ENCODE data around the gene CDO1. TPM values are rescaled to one million over a fixed set of nuclear protein-coding genes. Genes with fewer than 3 reads are reported as not detected.

CDO1 gene
- total RNA-seq, result 1 to 10 TPM; 1.1 to 1.4 TPM
- polyA plus RNA-seq, result not detected

DNA sequence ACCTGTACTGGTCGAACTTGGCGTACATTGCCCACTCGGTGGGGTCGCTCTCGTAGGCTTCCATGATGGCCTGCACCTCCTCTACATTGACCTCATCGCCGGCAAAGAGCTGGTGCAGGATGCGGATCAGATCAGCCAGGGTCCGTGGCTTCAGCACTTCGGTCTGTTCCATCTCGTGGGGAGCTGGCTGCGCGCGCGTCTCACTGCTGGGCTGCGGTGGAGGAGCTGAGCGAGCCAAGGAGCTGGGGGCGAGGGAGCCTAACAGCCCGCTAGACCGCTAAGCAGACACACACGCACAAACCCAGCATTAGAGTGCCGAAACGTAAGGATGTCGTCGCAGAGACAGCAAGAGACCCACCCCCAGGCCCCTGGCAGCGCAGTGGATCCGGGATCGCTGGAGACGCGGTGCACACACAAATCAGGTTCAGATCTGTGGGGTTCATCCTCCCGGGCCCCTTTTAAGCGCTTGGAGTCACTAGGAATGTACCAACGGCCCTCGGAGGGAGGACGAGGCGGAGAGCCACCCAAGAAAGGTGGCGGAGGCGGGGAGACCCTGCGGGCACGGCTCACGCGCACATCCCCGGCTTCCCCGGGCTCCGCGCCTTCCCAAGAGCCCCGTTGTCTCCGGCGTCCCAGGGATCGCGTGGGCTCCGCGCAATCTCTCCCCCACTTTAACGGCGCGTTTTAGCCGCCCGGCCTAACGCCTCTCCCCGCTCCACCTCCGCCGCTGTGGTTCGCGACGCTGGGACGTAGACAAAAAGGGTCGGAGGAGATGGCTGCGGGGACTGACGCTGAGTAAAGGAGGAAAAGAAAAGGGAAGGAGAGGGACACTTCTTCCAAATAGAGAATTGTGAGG, at the start of gene CDO1:
Gene CDO1, minus strand, starts transcription at position 434 of the 856 bp plus-strand sequence. Its CDS starts 262 bp downstream, at position 172.
- Mint-ChIP-seq H3K4me1 (peaks cover 5 to 22% (median 9%) of the 10 kb centered on the region in 4 donors), H3K9me3 (peaks cover 0 to 2% (median under 1%) of the 10 kb centered on the region in 8 donors), H3K27ac (no peak within 1 kb of the TSS), H3K36me3 (no peaks in the 10 kb centered on the region), H3K4me3 (peak within 1 kb of the TSS; percentile 59 to 79 (median 74)), H3K27me3 (peaks cover 61 to 64% of the 10 kb centered on the region in 2 donors)
- H3K9me3 ChIP-seq (ENCODE audit: control insufficient read depth in 1 of 2, low read length in 2 of 2), result no peaks in the 10 kb centered on the region
- intact Hi-C loops (cut with micrococcal nuclease), result no loop called here
- no peak within 1 kb of the TSS for H3K27ac ChIP-seq (ENCODE audit: low read depth, low read length)
- DNase-seq, result peak in 2 of 5 donors; percentile 5 to 14
- peaks cover 16% of the 10 kb centered on the region for H3K4me1 ChIP-seq (ENCODE audit: insufficient read depth, low read length)
- peak within 1 kb of the TSS in 1 of 2 donors; percentile 30 for H3K4me3 ChIP-seq (ENCODE audit: low read length in 2 of 2)
- peaks cover 32% of the 10 kb centered on the region for H3K27me3 ChIP-seq (ENCODE audit: insufficient read depth, low read length)
- ChIA-PET POLR2A (ENCODE audit: partially characterized antibody) (no interaction called here), CTCF (ENCODE audit: partially characterized antibody) (no interaction called here)
- H3K36me3 ChIP-seq (ENCODE audit: insufficient read depth, low read length), result no peaks in the 10 kb centered on the region

DNA sequence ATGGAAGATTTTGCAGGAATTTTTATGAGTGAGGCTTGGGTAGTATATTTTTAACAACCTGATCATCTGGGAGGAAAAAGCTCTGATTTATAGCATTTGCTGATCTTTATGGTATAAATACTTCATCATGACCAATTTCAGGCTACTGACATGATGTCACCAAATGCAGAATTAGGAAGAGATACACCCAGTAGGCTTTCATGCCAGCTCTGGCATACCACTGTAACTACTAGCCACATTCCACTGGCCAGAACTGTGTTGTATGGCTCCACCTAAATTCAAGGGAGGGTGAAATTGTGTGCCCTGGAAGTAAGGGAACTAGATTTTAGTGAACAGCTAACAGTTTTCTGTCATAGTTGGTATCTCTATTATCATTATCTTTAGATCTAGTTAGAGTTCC, 42.9 kb upstream of the CDO1 start:
- H3K36me3 ChIP-seq (ENCODE audit: insufficient read depth, low read length), result no peaks in the 10 kb centered on the region
- Mint-ChIP-seq H3K27ac (no peak overlapping the region), H3K9me3 (peaks cover 0 to 7% (median under 1%) of the 10 kb centered on the region in 8 donors), H3K27me3 (no peaks in the 10 kb centered on the region), H3K4me1 (peaks cover 23 to 33% (median 28%) of the 10 kb centered on the region in 4 donors), H3K4me3 (no peak overlapping the region), H3K36me3 (peaks cover 0 to 8% of the 10 kb centered on the region in 2 donors)
- H3K9me3 ChIP-seq (ENCODE audit: control insufficient read depth in 1 of 2, low read length in 2 of 2), result no peaks in the 10 kb centered on the region
- intact Hi-C loops (cut with micrococcal nuclease), result no loop called here
- ChIA-PET CTCF (ENCODE audit: partially characterized antibody) (no interaction called here), POLR2A (ENCODE audit: partially characterized antibody) (no interaction called here)
- H3K27me3 ChIP-seq (ENCODE audit: insufficient read depth, low read length), result no peaks in the 10 kb centered on the region
- no peak for DNase-seq
- H3K4me1 ChIP-seq (ENCODE audit: insufficient read depth, low read length), result peaks cover 8% of the 10 kb centered on the region
- H3K4me3 ChIP-seq (ENCODE audit: low read length in 2 of 2), result no peak overlapping the region
- H3K27ac ChIP-seq (ENCODE audit: low read depth, low read length), result no peak overlapping the region

GRCh38 chr5:115858396-115858795, 41.9 kb upstream of the CDO1 start:
- Mint-ChIP-seq H3K36me3 (peaks cover 4 to 17% of the 10 kb centered on the region in 2 donors), H3K27me3 (no peaks in the 10 kb centered on the region), H3K9me3 (peaks cover 4 to 8% (median 5%) of the 10 kb centered on the region in 8 donors), H3K4me1 (peaks cover 24 to 38% (median 32%) of the 10 kb centered on the region in 4 donors), H3K4me3 (peak overlapping the region in 5 of 8 donors; percentile 8 to 45 (median 27)), H3K27ac (peak overlapping the region in 2 of 7 donors; percentile 23 to 46)
- Histone ChIP-seq H3K9me3 (ENCODE audit: control insufficient read depth in 1 of 2, low read length in 2 of 2) (no peaks in the 10 kb centered on the region), H3K36me3 (ENCODE audit: insufficient read depth, low read length) (no peaks in the 10 kb centered on the region), H3K4me3 (ENCODE audit: low read length in 2 of 2) (no peak overlapping the region), H3K4me1 (ENCODE audit: insufficient read depth, low read length) (peaks cover 8% of the 10 kb centered on the region), H3K27ac (ENCODE audit: low read depth, low read length) (no peak overlapping the region), H3K27me3 (ENCODE audit: insufficient read depth, low read length) (no peaks in the 10 kb centered on the region)
- ChIA-PET POLR2A (ENCODE audit: partially characterized antibody) (no interaction called here), CTCF (ENCODE audit: partially characterized antibody) (interaction anchor here (0.8 kb wide), 1 partner anchor 19 kb away, joined by 3 read pairs; no protein-coding TSS in a partner anchor)
- intact Hi-C loops (cut with micrococcal nuclease), result no loop called here
- no peak for DNase-seq

DNA sequence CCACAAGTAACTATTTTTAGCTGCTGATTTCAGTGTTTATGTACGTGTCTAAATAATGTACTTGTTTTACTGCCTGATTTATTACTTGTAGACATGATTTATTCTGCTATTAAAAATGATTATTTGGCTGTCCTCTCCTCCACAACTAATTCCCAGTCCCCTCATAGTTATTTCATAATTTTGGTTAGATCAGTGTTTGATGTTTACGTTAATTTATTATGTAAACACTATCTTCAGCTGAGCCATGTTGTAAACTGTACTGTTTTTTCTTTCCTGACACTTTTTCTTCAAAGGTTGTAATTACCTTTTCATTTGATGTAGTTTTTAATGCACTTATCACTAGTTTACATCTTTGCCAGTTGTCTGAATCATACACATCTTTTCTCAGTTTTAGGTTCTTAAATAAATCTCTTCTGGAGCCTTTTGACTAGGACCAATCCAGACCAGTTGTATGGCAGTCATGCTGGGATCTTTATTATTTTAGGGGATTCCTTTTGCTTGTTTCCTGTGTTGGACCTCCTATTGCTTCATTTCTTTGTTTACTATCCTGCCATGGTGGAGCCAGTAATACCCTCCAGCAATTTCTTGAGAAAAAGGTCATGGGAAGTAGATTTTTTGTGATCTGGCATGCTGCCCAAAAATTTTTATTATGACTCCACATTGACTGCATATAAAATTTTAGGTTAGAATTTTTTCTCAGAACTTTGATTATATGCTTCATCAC, 41.3 kb upstream of the CDO1 start:
- H3K9me3 Mint-ChIP-seq, result peaks cover 4 to 12% (median 8%) of the 10 kb centered on the region in 8 donors
- H3K36me3 Mint-ChIP-seq, result peaks cover 5 to 22% of the 10 kb centered on the region in 2 donors
- H3K4me1 Mint-ChIP-seq, result peaks cover 26 to 40% (median 34%) of the 10 kb centered on the region in 4 donors
- DNase-seq, result no peak
- intact Hi-C loops (cut with micrococcal nuclease), result no loop called here
- Histone ChIP-seq H3K4me3 (ENCODE audit: low read length in 2 of 2) (no peak overlapping the region), H3K36me3 (ENCODE audit: insufficient read depth, low read length) (no peaks in the 10 kb centered on the region), H3K4me1 (ENCODE audit: insufficient read depth, low read length) (peaks cover 8% of the 10 kb centered on the region), H3K27me3 (ENCODE audit: insufficient read depth, low read length) (no peaks in the 10 kb centered on the region), H3K27ac (ENCODE audit: low read depth, low read length) (no peak overlapping the region), H3K9me3 (ENCODE audit: control insufficient read depth in 1 of 2, low read length in 2 of 2) (no peaks in the 10 kb centered on the region)
- CTCF ChIA-PET (ENCODE audit: partially characterized antibody), result no interaction called here
- H3K4me3 Mint-ChIP-seq, result peak overlapping the region in 1 of 8 donors; percentile 2
- no peak overlapping the region for H3K27ac Mint-ChIP-seq
- no peaks in the 10 kb centered on the region for H3K27me3 Mint-ChIP-seq
- POLR2A ChIA-PET (ENCODE audit: partially characterized antibody), result no interaction called here

DNA sequence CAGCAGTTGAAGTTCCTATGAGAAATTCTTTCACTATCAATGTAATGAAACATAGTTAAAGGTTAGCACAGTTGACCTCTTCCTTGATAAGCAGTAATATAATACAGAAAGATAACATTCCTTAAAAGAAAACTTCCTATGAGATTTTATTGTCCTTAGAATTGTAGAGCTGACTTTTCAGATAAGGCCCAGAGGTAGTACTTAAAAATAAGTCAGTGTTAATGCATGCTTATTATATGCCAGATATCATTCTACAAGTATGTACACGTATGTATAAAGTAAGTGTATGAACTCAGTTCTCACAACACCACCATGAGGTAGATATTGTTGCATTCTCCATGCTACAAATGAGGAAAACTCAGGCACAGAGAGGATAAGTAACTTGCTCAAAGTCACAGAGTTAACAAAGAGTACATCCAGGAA, 40.6 kb upstream of the CDO1 start:
- no peaks in the 10 kb centered on the region for H3K9me3 ChIP-seq (ENCODE audit: control insufficient read depth in 1 of 2, low read length in 2 of 2)
- Mint-ChIP-seq H3K27ac (no peak overlapping the region), H3K4me3 (peak overlapping the region in 2 of 8 donors; percentile 1 to 14), H3K9me3 (peaks cover 4 to 12% (median 7%) of the 10 kb centered on the region in 8 donors), H3K36me3 (peaks cover 5 to 22% of the 10 kb centered on the region in 2 donors), H3K4me1 (peaks cover 28 to 40% (median 34%) of the 10 kb centered on the region in 4 donors), H3K27me3 (no peaks in the 10 kb centered on the region)
- no peak overlapping the region for H3K27ac ChIP-seq (ENCODE audit: low read depth, low read length)
- intact Hi-C loops (cut with micrococcal nuclease), result no loop called here
- POLR2A ChIA-PET (ENCODE audit: partially characterized antibody), result no interaction called here
- H3K4me1 ChIP-seq (ENCODE audit: insufficient read depth, low read length), result peaks cover 8% of the 10 kb centered on the region
- no peak for DNase-seq
- H3K36me3 ChIP-seq (ENCODE audit: insufficient read depth, low read length), result no peaks in the 10 kb centered on the region
- H3K4me3 ChIP-seq (ENCODE audit: low read length in 2 of 2), result no peak overlapping the region
- CTCF ChIA-PET (ENCODE audit: partially characterized antibody), result no interaction called here
- no peaks in the 10 kb centered on the region for H3K27me3 ChIP-seq (ENCODE audit: insufficient read depth, low read length)

- no peaks in the 10 kb centered on the region for H3K27me3 Mint-ChIP-seq
- H3K9me3 ChIP-seq (ENCODE audit: control insufficient read depth in 1 of 2, low read length in 2 of 2), result no peaks in the 10 kb centered on the region
- no peak for DNase-seq
- intact Hi-C loops (cut with micrococcal nuclease), result no loop called here
- H3K9me3 Mint-ChIP-seq, result peaks cover 4 to 12% (median 7%) of the 10 kb centered on the region in 8 donors
- no peaks in the 10 kb centered on the region for H3K27me3 ChIP-seq (ENCODE audit: insufficient read depth, low read length)
- H3K27ac Mint-ChIP-seq, result no peak overlapping the region
- H3K4me1 Mint-ChIP-seq, result peaks cover 28 to 44% (median 33%) of the 10 kb centered on the region in 4 donors
- peaks cover 8% of the 10 kb centered on the region for H3K4me1 ChIP-seq (ENCODE audit: insufficient read depth, low read length)
- H3K36me3 Mint-ChIP-seq, result peaks cover 5 to 19% of the 10 kb centered on the region in 2 donors
- H3K27ac ChIP-seq (ENCODE audit: low read depth, low read length), result no peak overlapping the region
- ChIA-PET POLR2A (ENCODE audit: partially characterized antibody) (no interaction called here), CTCF (ENCODE audit: partially characterized antibody) (no interaction called here)
- no peak overlapping the region for H3K4me3 ChIP-seq (ENCODE audit: low read length in 2 of 2)
- H3K36me3 ChIP-seq (ENCODE audit: insufficient read depth, low read length), result no peaks in the 10 kb centered on the region
- no peak overlapping the region for H3K4me3 Mint-ChIP-seq
Measured at GRCh38 chr5:115855959-115856358, 39.5 kb upstream of the CDO1 start.

DNA sequence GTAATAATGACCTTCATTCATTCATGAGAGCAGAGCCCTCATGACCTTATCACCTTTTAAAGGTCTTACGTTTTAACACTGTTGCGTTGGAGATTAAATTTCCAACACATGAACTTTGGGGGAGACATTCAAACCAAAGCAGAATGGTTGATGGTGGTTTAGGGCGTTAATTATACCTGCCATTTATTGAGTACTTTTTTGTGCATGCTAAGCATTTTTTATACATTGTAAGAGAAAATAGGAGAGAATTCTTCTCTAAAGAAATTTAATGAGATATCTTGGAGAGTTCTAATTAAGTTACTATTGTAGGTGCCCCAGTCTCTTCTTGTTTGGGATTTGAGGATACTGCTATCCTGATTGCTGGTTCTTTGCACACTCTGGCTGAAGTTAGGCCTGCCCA, 37.7 kb upstream of the CDO1 start:
- ChIA-PET POLR2A (ENCODE audit: partially characterized antibody) (no interaction called here), CTCF (ENCODE audit: partially characterized antibody) (no interaction called here)
- peaks cover 35 to 53% (median 43%) of the 10 kb centered on the region in 4 donors for H3K4me1 Mint-ChIP-seq
- H3K9me3 Mint-ChIP-seq, result peaks cover 4 to 12% (median 7%) of the 10 kb centered on the region in 8 donors
- intact Hi-C loops (cut with micrococcal nuclease), result no loop called here
- Histone ChIP-seq H3K9me3 (ENCODE audit: control insufficient read depth in 1 of 2, low read length in 2 of 2) (no peaks in the 10 kb centered on the region), H3K4me3 (ENCODE audit: low read length in 2 of 2) (no peak overlapping the region), H3K4me1 (ENCODE audit: insufficient read depth, low read length) (peaks cover 13% of the 10 kb centered on the region), H3K27ac (ENCODE audit: low read depth, low read length) (no peak overlapping the region), H3K36me3 (ENCODE audit: insufficient read depth, low read length) (no peaks in the 10 kb centered on the region), H3K27me3 (ENCODE audit: insufficient read depth, low read length) (no peaks in the 10 kb centered on the region)
- H3K36me3 Mint-ChIP-seq, result peaks cover 5 to 18% of the 10 kb centered on the region in 2 donors
- H3K27me3 Mint-ChIP-seq, result no peaks in the 10 kb centered on the region
- H3K27ac Mint-ChIP-seq, result no peak overlapping the region
- H3K4me3 Mint-ChIP-seq, result no peak overlapping the region
- DNase-seq, result no peak

Data from CD4-positive, alpha-beta memory T cell (primary cell).